HEK293 (cell line): ENCODE measurements around the gene EOMES.

Experiments used
- CTCF ChIA-PET: fragments of 350-600 bp; formaldehyde crosslinking; extraction: SDS; loops from one replicate; lab custom pipeline; 2021; ENCODE audit warnings: antibody characterized with exemption; lab: Yijun Ruan, JAX
- POLR2A ChIA-PET: fragments of 300-600 bp; formaldehyde crosslinking; extraction: SDS; loops from one replicate; lab custom pipeline; 2020; ENCODE audit warnings: antibody characterized with exemption, inconsistent platforms; lab: Yijun Ruan, JAX
- H3K27ac ChIP-seq: fragments of 200-500 bp; sonication (Bioruptor generic); 2 replicates; pipeline ENCODE4 v1.5.1; 2014; ENCODE audit warnings: low read depth, low read length, control low read depth, inconsistent platforms; ENCODE audit errors: extremely low read depth
- H3K36me3 ChIP-seq, 2 experiments: fragments of 200-500 bp in 1 of 2; sonication (Bioruptor generic) in 1 of 2; 1 replicate in 1 of 2; 2 replicates in 1 of 2; pipeline ENCODE4 v1.5.1; 2014 to 2017; ENCODE audit warnings: inconsistent platforms in 2 of 2, low read length in 2 of 2; ENCODE audit not compliant: control insufficient read depth in 2 of 2, insufficient read depth in 1 of 2
- H3K4me1 ChIP-seq: fragments of 200-500 bp; sonication (Bioruptor generic); 2 replicates; pipeline ENCODE4 v1.5.1; 2014; ENCODE audit warnings: mild to moderate bottlenecking, low read length, inconsistent platforms; ENCODE audit not compliant: control insufficient read depth, insufficient read depth
- H3K4me3 ChIP-seq: 2 replicates; pipeline ENCODE4 v1.5.1; 2011; ENCODE audit warnings: low read depth, mild to moderate bottlenecking, control low read depth, low read length, moderate library complexity
- H3K9me3 ChIP-seq: fragments of 200-500 bp; sonication (Bioruptor generic); 2 replicates; pipeline ENCODE4 v1.5.1; 2014; ENCODE audit warnings: low read depth, low read length, inconsistent platforms; ENCODE audit not compliant: control insufficient read depth, insufficient read depth
- ATF2 ChIP-seq: fragments of 450-650 bp; formaldehyde crosslinking; IDR thresholded peaks from 2 replicates; pipeline ENCODE4 v1.5.1; 2016; ENCODE audit warnings: missing biosample characterization, missing genetic modification characterization, low read depth
- RBAK ChIP-seq: fragments of 450-650 bp; formaldehyde crosslinking; IDR thresholded peaks from 2 replicates; pipeline ENCODE4 v1.5.1; 2016; ENCODE audit warnings: missing biosample characterization, missing genetic modification characterization
- YY1 ChIP-seq: fragments of 450-650 bp; formaldehyde crosslinking; IDR thresholded peaks from 2 replicates; pipeline ENCODE4 v1.5.1; 2018; ENCODE audit warnings: missing biosample characterization, missing genetic modification characterization
- YY2 ChIP-seq: fragments of 450-650 bp; formaldehyde crosslinking; IDR thresholded peaks from 2 replicates; pipeline ENCODE4 v1.5.1; 2016; ENCODE audit warnings: missing biosample characterization, missing genetic modification characterization
- ZNF202 ChIP-seq: fragments of 450-650 bp; formaldehyde crosslinking; IDR thresholded peaks from 2 replicates; pipeline ENCODE4 v1.5.1; 2016; ENCODE audit warnings: missing biosample characterization, missing genetic modification characterization, borderline replicate concordance
- ZNF214 ChIP-seq: fragments of 450-650 bp; formaldehyde crosslinking; IDR thresholded peaks from 2 replicates; pipeline ENCODE4 v1.5.1; 2017; ENCODE audit warnings: missing biosample characterization, mild to moderate bottlenecking, missing genetic modification characterization, borderline replicate concordance
- ZNF24 ChIP-seq: fragments of 450-650 bp; formaldehyde crosslinking; IDR thresholded peaks from 2 replicates; pipeline ENCODE4 v1.5.1; 2016; ENCODE audit warnings: missing biosample characterization, missing genetic modification characterization
- ZNF488 ChIP-seq: fragments of 450-650 bp; formaldehyde crosslinking; IDR thresholded peaks from 2 replicates; pipeline ENCODE4 v1.5.1; 2016; ENCODE audit warnings: missing biosample characterization, missing genetic modification characterization
- ZNF529 ChIP-seq: fragments of 450-650 bp; formaldehyde crosslinking; IDR thresholded peaks from 2 replicates; pipeline ENCODE4 v1.5.1; 2017; ENCODE audit warnings: missing genetic modification characterization, missing biosample characterization; ENCODE audit not compliant: insufficient replicate concordance
- ZNF555 ChIP-seq: fragments of 450-650 bp; formaldehyde crosslinking; conservative IDR thresholded peaks from 2 replicates; pipeline ENCODE4 v1.5.1; 2017; ENCODE audit warnings: missing biosample characterization, mild to moderate bottlenecking, missing genetic modification characterization, inconsistent platforms
- ZNF580 ChIP-seq: fragments of 450-650 bp; formaldehyde crosslinking; IDR thresholded peaks from 2 replicates; pipeline ENCODE4 v1.5.1; 2016; ENCODE audit warnings: missing biosample characterization, missing genetic modification characterization
- ZNF624 ChIP-seq: fragments of 450-650 bp; formaldehyde crosslinking; IDR thresholded peaks from 2 replicates; pipeline ENCODE4 v1.5.1; 2017; ENCODE audit warnings: missing biosample characterization, missing genetic modification characterization
- ZNF645 ChIP-seq: fragments of 450-650 bp; formaldehyde crosslinking; IDR thresholded peaks from 2 replicates; pipeline ENCODE4; 2016; ENCODE audit warnings: missing biosample characterization, missing genetic modification characterization
- TF ChIP-seq, protein P1 (sequence below): fragments of 450-650 bp; IDR thresholded peaks from 2 replicates; pipeline ENCODE4 v1.5.1; 2018; ENCODE audit warnings: missing biosample characterization, mild to moderate bottlenecking, missing genetic modification characterization
- TF ChIP-seq, protein P2 (sequence below): fragments of 450-650 bp; formaldehyde crosslinking; IDR thresholded peaks from 2 replicates; pipeline ENCODE4 v1.5.1; 2017; ENCODE audit warnings: missing biosample characterization, missing genetic modification characterization

Gene EOMES

GRCh38 chr3:27669591-27669990, 52.5 kb downstream of the EOMES start:
- H3K4me1 ChIP-seq: no peaks in the 10 kb centered on the region; the same call in 1 of the 2 replicates
- TF ChIP-seq ZNF555 (tag by site-specific recombination) (no peak), ZNF488 (tag by site-specific recombination) (no peak), ZNF624 (tag by site-specific recombination) (no peak), ZNF202 (no peak), ATF2 (tag by site-specific recombination) (peak; percentile 50; the same call in 1 of the 2 replicates), YY1 (tag by site-specific recombination) (no peak)
- TF ChIP-seq, protein P1, sequence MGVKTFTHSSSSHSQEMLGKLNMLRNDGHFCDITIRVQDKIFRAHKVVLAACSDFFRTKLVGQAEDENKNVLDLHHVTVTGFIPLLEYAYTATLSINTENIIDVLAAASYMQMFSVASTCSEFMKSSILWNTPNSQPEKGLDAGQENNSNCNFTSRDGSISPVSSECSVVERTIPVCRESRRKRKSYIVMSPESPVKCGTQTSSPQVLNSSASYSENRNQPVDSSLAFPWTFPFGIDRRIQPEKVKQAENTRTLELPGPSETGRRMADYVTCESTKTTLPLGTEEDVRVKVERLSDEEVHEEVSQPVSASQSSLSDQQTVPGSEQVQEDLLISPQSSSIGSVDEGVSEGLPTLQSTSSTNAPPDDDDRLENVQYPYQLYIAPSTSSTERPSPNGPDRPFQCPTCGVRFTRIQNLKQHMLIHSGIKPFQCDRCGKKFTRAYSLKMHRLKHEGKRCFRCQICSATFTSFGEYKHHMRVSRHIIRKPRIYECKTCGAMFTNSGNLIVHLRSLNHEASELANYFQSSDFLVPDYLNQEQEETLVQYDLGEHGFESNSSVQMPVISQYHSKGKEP (tag by site-specific recombination): no peak
- no peak overlapping the region for H3K4me3 ChIP-seq
- ChIA-PET CTCF (interaction anchor here (0.9 to 1.5 kb wide), 2 partner anchors 10 to 12 kb away, joined by 3 read pairs; no protein-coding TSS in a partner anchor), POLR2A (no interaction called here)
- no peaks in the 10 kb centered on the region for H3K9me3 ChIP-seq
- no peaks in the 10 kb centered on the region for H3K36me3 ChIP-seq
- no peak overlapping the region for H3K27ac ChIP-seq

DNA sequence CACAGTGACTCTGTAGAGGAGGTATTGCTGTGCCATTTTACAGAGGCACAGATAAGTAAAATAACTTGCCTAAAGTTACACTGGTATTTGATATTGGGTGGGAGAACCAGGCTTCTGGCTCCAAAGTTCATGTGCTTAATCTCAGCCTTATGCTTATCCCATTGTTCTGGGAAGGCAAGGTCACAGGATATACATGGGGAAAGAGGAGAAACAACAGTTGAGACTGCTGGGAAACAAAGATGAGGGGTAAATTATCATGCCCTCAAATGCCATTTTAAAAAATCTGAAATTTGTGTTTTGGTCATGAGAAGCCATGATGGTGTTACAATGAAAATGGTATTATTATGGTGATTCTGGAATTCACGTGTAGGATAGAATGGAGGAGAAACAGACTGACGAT, 54.4 kb downstream of the EOMES start:
- H3K9me3 ChIP-seq: no peaks in the 10 kb centered on the region
- ChIA-PET CTCF (interaction anchor here (1.5 kb wide), 1 partner anchor 14 kb away, joined by 3 read pairs; no protein-coding TSS in a partner anchor), POLR2A (no interaction called here)
- no peaks in the 10 kb centered on the region for H3K4me1 ChIP-seq
- H3K4me3 ChIP-seq: no peak overlapping the region
- TF ChIP-seq, protein P2, sequence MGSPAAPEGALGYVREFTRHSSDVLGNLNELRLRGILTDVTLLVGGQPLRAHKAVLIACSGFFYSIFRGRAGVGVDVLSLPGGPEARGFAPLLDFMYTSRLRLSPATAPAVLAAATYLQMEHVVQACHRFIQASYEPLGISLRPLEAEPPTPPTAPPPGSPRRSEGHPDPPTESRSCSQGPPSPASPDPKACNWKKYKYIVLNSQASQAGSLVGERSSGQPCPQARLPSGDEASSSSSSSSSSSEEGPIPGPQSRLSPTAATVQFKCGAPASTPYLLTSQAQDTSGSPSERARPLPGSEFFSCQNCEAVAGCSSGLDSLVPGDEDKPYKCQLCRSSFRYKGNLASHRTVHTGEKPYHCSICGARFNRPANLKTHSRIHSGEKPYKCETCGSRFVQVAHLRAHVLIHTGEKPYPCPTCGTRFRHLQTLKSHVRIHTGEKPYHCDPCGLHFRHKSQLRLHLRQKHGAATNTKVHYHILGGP (tag by site-specific recombination): no peak
- TF ChIP-seq ZNF645 (tag by site-specific recombination) (no peak), RBAK (tag by site-specific recombination) (no peak), ZNF580 (tag by site-specific recombination) (no peak), ZNF214 (tag by site-specific recombination) (no peak), YY2 (tag by site-specific recombination) (no peak), ZNF24 (tag by site-specific recombination) (no peak), ZNF529 (no peak), ZNF624 (tag by site-specific recombination) (no peak)
- H3K36me3 ChIP-seq: no peaks in the 10 kb centered on the region
- no peak overlapping the region for H3K27ac ChIP-seq
